HG03066 (cell line): ENCODE results near the gene TMEM232.
A peak's percentile ranks its signal among the peaks of the same experiment; 100 is the strongest.
"Not testable (repeated sequence)": the region's sequence is repeated elsewhere in the genome, so short reads cannot be mapped to it uniquely, and the experiment has no call there.

Experiments used
- ATAC-seq: cut with Tn5 transposase; IDR thresholded peaks from one replicate; pipeline ENCODE4 v1.9.1; 2021; ENCODE audit warnings: low read depth; ENCODE audit not compliant: unreplicated experiment

The TMEM232 gene

DNA sequence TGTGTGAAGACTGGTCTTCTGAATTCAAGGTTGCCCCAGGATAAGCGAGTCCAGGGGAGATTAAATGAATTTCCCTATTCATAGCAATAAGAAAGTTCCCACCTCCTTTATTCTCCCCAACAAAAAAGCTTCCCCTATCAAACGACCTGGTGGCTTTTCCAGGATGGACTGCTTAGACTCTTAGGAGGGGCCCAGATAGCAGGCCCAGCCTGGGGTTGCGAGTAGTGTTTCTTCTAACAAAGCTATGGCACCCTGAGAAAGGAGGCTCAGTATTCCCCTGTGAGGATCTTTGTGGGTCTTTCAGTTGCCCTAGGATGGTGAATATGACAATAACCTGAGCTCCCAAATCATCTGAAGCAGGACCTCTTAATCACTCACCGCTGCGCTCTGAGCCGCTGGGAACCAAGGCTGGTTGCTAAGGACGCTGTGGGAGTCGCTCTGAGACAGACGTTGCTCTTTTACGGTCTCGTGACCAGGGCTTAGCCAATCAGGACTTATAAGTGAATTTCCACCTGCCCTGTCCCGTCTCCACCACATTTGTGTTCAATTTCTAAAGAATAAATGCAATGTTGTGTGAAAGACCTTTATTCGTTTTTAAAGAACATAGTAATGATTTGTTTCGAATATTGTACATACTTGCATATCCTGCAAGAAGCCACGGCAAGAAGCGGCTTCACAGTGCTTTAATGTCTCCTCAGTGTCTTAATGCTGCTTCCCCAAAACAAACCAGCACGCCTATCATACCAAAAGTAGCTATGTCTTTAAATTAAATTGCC lies at the start of gene TMEM232:
TSS of gene TMEM232 (minus strand) at position 423 of the 776 bp plus-strand sequence. CDS start 59,319 bp downstream, outside the sequence.
- ATAC-seq = peak; percentile 100

GRCh38 chr5:110770286-110770685 lies 43.8 kb upstream of the TMEM232 start:
- ATAC-seq = no peak

- no peak for ATAC-seq
These were observed 42.7 kb upstream of the TMEM232 start for GRCh38 chr5:110769000-110769681.

DNA sequence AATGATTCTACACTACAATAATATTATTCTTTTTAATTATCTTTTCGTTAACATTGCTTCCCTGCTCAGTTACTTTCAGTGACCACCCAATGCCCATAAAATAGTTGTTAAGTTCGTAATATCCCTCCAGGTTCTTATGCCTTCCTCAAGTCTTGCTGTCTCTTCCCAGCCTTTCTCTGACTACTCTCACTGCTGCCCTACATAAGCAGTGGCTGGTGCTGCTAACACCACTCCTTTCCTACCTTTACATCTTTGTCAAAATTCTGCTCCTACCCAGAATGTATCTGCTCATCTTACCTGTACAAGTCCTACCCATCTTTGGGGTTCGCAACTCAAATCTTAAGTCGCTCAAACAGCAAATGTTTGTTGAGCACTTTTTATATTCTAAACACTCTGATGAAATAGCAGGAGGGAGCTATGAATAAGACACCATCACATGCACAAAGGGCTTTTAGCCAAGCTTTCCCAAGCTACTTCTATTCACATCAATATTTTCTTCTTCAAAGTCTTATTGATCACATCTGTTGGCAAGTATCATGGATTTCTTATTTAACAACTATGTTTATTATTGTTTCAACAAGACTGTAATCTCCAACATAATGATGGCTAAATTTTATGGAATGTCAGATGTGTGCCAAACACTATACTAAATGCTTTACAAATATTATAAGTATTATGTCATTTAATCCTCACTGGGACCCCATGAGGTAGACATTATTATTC lies 41.8 kb upstream of the TMEM232 start:
- ATAC-seq = no peak

DNA sequence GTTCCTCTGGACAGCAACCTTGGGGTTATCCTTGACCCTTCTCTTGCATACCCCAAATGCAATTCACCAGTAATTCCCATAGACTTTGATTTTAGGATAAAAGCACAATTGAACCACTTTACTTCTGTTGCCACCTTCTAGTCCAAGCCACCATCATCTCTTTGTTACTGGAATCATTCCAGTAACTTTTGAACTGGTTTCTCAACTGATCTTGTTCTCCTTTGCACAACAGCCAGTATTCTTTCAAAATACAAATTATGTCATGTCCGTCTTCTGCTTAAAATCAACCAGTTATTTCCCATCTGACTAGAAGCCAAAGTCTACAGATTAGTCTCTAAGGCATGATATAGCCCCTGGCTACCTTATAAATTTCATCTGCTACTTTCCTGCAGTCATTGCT lies 33.7 kb upstream of the TMEM232 start:
- no peak for ATAC-seq

GRCh38 chr5:110757118-110757729 lies 30.8 kb upstream of the TMEM232 start:
- ATAC-seq = no peak

DNA sequence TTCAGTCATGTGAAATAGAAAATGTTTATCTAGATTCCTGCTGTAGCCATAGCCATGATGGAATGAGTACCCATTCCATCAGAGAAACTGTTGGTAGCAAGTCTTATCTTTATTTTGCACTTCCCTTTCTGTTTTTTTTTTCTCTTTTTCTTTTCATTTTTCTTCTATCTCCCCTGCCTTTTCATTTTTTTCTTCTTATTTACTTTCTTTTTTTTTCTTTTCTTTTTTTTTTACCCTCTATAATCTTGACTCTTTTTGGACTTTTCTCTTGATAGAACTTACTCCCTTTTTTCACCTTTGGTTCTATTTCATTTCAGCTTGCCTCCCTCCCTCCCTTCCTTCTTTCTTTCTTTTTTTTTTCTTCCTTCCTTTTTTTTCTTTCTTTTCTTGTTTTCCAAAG lies 27.7 kb upstream of the TMEM232 start:
- no peak for ATAC-seq

- no peak for ATAC-seq
These were observed 27.1 kb upstream of the TMEM232 start for GRCh38 chr5:110753600-110753999.

DNA sequence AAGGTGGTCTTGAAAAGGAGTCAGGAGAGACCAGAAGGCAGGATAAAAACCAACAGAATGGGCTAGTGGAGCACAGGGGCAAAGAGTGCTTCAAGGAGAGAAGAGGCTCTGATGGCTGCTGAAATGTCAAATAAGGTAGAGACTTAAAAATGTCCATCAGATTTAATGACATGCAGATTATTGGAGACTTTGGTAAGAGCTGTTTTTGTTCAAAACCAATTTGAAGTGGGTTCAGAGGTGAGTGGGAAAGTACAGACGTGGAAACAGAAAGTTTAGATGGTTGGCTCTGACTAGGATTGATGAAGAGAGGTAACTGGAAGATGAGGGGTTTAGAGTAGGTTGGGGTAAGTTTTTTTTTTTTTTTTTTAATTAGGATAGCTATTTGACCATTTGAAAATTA lies 26.5 kb upstream of the TMEM232 start:
- peak; percentile 11 for ATAC-seq

DNA sequence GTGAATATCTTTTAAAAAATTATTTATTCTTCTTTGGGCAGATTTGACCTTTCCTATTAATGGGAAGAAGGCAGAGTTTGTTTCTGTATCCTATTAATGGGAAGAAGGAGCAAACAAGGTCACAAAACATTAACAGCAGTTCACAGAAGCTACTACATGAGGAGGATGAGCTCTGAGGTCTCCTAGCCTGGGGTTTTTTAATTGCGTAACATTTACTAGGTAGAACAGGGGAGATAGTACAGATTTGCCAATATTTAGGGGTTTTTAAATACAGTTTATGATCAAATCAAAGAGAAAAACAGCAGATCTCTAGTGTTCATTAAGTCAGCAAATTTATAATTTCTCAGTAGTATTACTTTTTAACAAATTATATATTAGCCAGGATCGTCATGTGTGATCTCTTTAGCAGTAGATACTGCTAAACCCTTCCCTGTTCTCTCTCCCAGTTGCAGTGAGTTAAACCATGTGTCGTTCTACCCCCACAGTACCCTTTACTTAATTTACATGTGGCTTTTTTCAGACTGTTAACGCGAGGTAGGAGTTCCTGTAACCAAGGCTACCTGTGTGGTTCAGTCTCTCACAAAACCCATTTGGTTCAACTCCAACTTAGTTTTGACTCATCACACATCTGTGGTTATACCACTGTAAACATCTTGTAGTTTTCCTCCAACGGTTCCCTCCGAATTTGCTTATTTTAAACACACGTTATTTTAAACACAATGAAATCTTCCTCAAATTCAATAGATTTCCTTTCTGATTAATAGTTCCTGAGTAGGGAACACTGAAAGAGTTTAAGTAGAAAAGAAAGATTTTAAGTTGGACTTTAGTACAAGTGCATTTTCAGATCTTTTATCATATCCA lies 25.7 kb upstream of the TMEM232 start:
- peak; percentile 97 for ATAC-seq

GRCh38 chr5:110738812-110739651 lies 12.6 kb upstream of the TMEM232 start, which contains the start of gene SLC25A46:
SLC25A46 (plus strand) TSS chr5:110739007; CDS start chr5:110739120, 113 bp downstream.
- peak; percentile 95 for ATAC-seq

DNA sequence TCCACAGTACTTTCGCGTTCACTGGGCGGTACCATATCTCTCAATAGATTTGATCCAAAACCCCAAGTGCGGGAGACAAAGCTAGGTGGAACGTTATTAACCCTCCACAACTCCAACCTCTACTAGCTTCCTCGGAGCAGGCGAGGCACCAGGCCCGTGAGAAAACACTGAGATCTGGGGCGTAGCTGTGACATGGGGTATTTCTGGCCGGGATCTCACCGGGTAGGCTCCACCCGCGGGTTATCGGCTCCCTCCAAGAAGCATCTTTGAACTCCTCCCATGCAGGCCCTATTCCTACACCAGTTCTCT lies 12.0 kb upstream of the TMEM232 start:
- ATAC-seq = peak; percentile 47

GRCh38 chr5:110736753-110737152 lies 10.3 kb upstream of the TMEM232 start:
- ATAC-seq = no peak

GRCh38 chr5:110735556-110735955 lies 9.1 kb upstream of the TMEM232 start:
- no peak for ATAC-seq

DNA sequence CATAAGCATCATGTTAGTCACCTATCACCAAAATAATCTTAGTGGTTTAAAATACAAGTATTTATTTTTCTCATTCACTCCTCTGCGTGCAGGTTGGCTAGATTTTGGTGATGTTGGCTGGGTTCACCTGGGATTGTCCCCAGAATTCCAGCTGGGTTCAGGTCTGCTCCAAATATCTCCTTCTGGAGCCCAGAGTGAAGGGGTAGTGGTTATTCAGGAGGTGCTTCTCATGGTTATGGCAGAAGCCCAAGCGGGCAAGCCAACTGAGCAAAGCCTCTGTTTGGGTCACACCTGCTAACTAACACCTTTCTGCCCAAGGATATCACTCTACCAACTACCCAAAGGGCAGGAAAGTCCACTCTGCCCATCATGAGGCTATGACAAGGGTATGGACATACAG lies 7.6 kb upstream of the TMEM232 start:
- ATAC-seq = no peak

GRCh38 chr5:110731499-110731898 lies 5.0 kb upstream of the TMEM232 start:
- ATAC-seq = not testable (repeated sequence)

DNA sequence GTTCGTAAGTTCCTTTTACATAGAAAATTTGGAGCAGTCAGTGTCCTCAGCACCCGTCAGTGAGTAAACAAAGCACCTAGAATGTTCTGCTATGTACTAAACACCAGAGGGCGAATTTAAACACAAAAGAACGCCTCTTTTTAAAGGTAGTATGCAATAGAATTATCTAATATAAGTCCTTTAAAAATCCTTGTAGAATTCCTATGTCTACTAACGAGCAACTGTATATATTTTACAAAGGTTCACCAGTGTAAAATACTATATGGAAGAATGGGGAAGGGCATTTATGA lies 499 bp upstream of the TMEM232 start:
- peak; percentile 68 for ATAC-seq

DNA sequence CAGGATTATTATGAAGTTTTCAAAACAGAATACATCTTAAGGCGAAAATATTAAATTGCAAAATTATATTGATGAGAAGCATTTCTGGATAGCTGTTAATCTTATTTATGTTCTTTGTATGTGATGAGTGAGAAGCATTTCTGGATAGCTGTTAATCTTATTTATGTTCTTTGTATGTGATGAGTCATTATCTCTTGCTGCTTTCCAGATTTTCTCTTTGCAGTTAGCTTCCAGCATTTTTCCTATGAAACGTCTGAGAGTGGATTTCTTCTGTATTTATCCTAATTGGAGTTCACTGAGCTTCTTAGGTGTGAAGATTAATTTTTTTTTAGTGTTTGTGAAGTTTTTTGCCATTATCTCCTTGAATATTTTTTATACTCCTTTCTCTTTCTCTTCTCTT lies 8.2 kb downstream of the TMEM232 start:
- ATAC-seq = no peak
